A549 (cell line): ENCODE results near the gene NBPF1.
"Not testable (repeated sequence)": the region's sequence is repeated elsewhere in the genome, so short reads cannot be mapped to it uniquely, and the experiment has no call there.

ENCODE experiments used
- EP300 ChIP-seq, 2 experiments: fragments of >200 bp; sonication (Bioruptor Twin); formaldehyde crosslinking; IDR thresholded peaks; 2 replicates in 1 of 2; 3 replicates in 1 of 2; pipeline ENCODE4 v1.6.1; 2016 to 2017
- JUNB ChIP-seq: fragments of >200 bp; sonication (Bioruptor Twin); formaldehyde crosslinking; IDR thresholded peaks from 2 replicates; pipeline ENCODE4 v1.6.1; 2016
- POLR2A ChIP-seq: IDR thresholded peaks from 2 replicates; pipeline ENCODE4 v1.6.1; 2012; ENCODE audit warnings: mild to moderate bottlenecking, low read length
- RAD21 ChIP-seq, 2 experiments: fragments of >200 bp in 1 of 2; sonication (Bioruptor Twin) in 1 of 2; formaldehyde crosslinking in 1 of 2; IDR thresholded peaks in 1 of 2; conservative IDR thresholded peaks in 1 of 2; 2 replicates in 1 of 2; 3 replicates in 1 of 2; pipeline ENCODE4 v1.6.1; 2012 to 2018; ENCODE audit warnings: inconsistent platforms in 1 of 2
- TF ChIP-seq, protein P1 (sequence below): fragments of >200 bp; sonication (Bioruptor Twin); formaldehyde crosslinking; IDR thresholded peaks from 3 replicates; pipeline ENCODE4 v1.5.1; 2016
- TF ChIP-seq, protein P2 (sequence below): fragments of 250-450 bp; sonication (Bioruptor Pico); IDR thresholded peaks from 2 replicates; pipeline ENCODE4 v1.5.0; 2020; ENCODE audit warnings: low read depth, mild to moderate bottlenecking, moderate library complexity
- TF ChIP-seq, protein P3 (sequence below): IDR thresholded peaks from 2 replicates; pipeline ENCODE4 v1.6.1; 2012; ENCODE audit warnings: low read depth, borderline replicate concordance

DNA sequence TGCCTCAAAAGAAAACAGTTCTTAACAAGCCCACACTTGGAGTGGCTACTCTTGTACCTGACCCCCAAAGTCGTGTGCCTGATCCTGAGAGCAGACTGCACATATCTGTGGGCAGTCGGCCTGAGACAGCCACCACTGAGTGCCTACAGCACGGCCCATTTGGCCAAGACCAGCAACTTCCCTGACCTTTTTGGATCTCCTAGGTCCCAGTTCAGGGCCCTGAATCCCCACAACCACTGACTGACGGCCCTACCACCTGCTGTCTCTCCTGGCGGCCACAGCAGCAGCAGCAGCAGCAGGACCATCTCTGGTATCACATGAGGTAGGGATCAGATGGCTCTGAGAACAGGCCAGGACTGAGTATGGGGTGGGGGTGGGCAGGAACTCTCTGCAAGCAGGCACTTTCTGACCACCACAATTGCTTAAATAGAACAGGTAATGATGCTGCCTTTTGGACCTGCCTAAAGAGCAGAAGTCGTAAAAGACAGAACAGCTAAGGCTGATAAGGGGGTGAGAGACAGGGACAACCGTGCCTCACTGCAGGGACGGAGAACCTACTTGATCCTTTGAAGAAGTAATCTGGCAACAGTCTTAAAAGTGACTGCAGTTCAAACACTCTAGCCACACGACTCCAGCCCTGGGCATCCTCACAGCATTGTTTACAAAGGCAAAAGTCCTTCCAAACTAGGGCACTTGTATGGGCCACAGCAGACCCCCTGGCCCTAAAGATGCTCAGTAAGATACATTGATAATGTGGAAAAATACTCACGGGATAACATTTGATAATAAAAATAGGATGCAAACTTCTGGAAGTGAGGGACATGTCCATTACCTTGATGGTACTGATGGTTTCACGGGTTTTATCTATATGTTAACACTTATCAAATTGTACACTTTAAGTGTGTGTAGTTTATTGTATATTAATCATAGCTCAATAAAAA is 26.0 kb upstream of the NBPF1 start:
- not testable (repeated sequence) for TF ChIP-seq RAD21 (conservative IDR thresholded peaks at IDR 0.05 in 1 of 2, IDR thresholded peaks at IDR 0.05 in 1 of 2); JUNB; POLR2A; EP300 (IDR thresholded peaks at IDR 0.05)
- TF ChIP-seq, protein P1, sequence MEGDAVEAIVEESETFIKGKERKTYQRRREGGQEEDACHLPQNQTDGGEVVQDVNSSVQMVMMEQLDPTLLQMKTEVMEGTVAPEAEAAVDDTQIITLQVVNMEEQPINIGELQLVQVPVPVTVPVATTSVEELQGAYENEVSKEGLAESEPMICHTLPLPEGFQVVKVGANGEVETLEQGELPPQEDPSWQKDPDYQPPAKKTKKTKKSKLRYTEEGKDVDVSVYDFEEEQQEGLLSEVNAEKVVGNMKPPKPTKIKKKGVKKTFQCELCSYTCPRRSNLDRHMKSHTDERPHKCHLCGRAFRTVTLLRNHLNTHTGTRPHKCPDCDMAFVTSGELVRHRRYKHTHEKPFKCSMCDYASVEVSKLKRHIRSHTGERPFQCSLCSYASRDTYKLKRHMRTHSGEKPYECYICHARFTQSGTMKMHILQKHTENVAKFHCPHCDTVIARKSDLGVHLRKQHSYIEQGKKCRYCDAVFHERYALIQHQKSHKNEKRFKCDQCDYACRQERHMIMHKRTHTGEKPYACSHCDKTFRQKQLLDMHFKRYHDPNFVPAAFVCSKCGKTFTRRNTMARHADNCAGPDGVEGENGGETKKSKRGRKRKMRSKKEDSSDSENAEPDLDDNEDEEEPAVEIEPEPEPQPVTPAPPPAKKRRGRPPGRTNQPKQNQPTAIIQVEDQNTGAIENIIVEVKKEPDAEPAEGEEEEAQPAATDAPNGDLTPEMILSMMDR = not testable (repeated sequence)
- TF ChIP-seq, protein P2, sequence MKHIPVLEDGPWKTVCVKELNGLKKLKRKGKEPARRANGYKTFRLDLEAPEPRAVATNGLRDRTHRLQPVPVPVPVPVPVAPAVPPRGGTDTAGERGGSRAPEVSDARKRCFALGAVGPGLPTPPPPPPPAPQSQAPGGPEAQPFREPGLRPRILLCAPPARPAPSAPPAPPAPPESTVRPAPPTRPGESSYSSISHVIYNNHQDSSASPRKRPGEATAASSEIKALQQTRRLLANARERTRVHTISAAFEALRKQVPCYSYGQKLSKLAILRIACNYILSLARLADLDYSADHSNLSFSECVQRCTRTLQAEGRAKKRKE (CRISPR knock-in tag) = not testable (repeated sequence)
- TF ChIP-seq, protein P3, sequence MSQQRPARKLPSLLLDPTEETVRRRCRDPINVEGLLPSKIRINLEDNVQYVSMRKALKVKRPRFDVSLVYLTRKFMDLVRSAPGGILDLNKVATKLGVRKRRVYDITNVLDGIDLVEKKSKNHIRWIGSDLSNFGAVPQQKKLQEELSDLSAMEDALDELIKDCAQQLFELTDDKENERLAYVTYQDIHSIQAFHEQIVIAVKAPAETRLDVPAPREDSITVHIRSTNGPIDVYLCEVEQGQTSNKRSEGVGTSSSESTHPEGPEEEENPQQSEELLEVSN = not testable (repeated sequence)
